Neural progenitor cell (in vitro differentiated cells): ENCODE data around the gene CEP104.

Source experiments
- CTCF ChIP-seq: fragments of 200-600 bp; sonication (generic); IDR thresholded peaks from 2 replicates; pipeline ENCODE4 v1.5.1; 2017; ENCODE audit warnings: antibody characterized with exemption, mild to moderate bottlenecking
- EZH2phosphoT487 ChIP-seq: fragments of 200-600 bp; sonication (generic); IDR thresholded peaks from 2 replicates; pipeline ENCODE4 v1.6.1; 2017; ENCODE audit warnings: antibody characterized with exemption

GRCh38 chr1:3891329-3891865, 34.4 kb upstream of the CEP104 start:
- TF ChIP-seq CTCF: no peak
- TF ChIP-seq EZH2phosphoT487: no peak
